ELR (cell line): ENCODE data around the gene TMEM42.

Experiments used
- DNase-seq: peaks from one replicate; pipeline ENCODE4 v3.0.0-alpha.2; 2015; ENCODE audit warnings: low read depth

The TMEM42 gene

GRCh38 chr3:44913868-44914468 is 52.3 kb downstream of the TMEM42 start:
- peak; percentile 79 for DNase-seq

GRCh38 chr3:44914936-44915335 is 53.2 kb downstream of the TMEM42 start:
- peak; percentile 48 for DNase-seq
